NCI-H446 (cell line): ENCODE measurements around the gene NWD2.

Experiments used
- DNase-seq, 2 experiments: peaks; one replicate each; lab custom pipeline; 2025; lab: John Stamatoyannopoulos, UW

Gene NWD2

DNA sequence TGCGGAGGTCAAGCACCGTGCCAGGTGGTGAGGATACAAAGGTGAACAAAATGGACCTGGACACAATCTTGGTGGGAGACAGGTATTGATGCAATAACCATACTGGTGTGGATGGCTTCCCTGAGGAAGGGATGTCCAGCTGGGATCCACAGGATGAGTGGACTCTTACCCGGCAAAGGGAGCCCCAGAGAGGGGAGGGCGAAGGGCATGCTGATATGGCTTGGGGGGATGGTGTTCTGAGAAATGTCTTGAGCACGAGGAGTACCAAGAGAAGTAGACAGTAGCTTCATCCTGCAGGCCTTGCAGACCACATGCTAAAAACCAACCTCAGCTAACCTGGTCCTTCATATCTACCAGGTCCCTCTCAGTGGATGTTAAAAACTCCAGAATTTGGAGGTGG, 220.8 kb downstream of the NWD2 start:
- DNase-seq, result no peak

DNA sequence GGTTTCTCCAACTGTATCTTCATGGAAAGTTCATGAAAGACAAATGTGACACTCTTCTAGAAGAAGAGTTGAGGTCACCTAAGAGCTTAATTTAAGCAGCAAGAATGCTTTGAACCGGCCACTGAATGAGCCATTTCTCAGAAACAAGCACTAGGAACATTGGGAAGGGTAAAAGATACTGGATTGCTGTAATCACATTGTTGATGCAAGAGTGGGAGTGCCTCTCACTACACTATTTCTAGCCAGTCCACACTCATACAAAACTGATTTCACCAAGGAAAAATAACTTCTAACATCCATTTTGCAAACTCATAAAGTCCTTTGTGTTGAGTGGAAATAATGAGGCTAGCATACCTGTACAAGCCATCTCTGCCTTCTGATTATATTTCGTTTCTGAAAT, 221.3 kb downstream of the NWD2 start:
- no peak for DNase-seq

DNA sequence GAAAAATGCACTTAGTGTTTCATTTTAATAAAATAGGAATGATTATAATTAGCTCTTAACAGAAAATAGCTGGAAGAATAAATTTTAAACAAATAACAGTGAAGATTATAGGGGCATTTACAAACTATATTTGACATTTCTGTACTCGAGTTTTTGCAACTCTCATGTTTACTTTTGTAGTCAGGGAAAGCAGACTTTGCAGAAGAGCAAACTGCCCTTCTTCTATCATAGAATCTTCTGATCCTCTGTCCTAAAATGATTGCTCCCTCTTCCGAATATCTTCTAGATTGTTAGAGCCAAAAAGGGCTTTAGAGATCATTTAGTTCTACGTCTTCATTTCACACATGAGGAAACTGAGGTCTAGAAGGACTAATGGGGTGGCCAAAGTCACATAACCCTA, 222.7 kb downstream of the NWD2 start:
- DNase-seq, result no peak

DNA sequence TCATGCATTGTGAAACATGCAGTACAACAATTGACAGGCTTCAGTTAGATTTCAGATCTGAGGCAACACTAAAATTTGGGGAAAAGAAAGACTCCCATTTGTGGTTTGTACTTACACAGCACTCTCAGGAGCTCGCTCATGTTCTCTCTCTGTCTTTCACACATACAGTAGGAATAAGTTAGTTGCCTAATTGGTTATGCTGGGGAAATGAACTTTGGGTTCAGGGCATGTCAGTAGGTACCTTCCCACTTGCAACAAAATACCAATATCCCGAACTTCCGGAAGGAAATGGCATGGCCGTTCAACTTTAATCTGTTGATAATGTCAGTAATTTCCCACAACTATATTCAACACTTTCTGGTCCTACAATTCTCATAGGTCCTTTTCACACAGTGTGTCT, 223.3 kb downstream of the NWD2 start:
- DNase-seq, result no peak

DNA sequence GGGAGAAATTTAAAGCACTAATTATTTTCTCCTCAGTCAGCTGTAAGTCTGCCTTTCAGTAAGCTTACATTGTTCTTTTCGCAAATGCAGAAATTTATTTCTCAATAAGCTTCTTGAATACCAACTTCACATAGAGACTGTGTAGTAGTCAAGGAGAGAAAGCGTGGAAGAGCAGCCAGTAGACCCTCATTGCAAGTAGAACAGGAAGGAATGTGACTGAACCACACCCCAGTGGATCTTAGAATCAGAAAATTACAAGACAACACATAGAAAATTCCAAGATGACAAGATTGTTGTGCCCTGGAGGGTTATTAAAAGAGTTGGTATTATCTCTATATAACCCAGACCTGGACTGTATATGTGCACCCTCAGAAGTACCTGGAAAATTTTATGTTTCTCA, 224.7 kb downstream of the NWD2 start:
- DNase-seq, result no peak

DNA sequence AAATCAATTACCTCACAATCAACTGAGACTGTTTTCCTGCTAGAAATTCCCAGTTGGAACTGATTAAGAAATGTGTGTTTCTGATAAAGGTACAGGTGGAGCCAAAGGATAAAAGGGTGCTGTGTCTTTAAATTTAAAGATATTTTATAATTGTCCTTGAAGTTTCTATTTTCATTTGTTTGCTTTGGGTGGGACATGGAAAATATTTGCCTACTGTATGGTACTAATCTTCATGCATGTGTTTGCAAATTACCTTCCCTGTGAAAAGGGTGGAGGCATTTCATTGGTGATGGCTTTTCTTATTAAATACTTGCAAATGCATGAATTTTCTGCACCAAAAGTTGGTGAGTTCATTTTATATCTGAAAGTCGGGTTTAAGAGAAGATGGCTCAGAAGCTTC, 225.7 kb downstream of the NWD2 start:
- DNase-seq, result no peak

DNA sequence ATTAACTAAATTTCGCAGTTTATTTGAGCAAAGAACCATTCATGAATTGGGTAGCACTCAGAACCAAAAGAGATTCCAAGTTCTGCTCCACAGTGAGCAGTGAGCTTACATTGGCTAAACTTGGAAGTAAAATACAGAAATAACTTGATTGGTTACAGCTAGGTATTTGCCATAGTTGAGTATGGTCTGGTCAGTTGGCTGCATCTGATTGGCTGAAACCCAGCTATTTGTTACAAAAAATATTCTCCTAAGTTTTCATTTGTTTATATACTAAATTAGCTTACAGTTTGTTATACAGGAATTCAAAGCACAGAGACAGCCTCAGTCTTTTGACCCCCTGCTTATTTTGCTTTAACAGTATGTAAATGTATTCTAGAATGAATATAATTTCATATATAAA, 226.6 kb downstream of the NWD2 start:
- no peak for DNase-seq

DNA sequence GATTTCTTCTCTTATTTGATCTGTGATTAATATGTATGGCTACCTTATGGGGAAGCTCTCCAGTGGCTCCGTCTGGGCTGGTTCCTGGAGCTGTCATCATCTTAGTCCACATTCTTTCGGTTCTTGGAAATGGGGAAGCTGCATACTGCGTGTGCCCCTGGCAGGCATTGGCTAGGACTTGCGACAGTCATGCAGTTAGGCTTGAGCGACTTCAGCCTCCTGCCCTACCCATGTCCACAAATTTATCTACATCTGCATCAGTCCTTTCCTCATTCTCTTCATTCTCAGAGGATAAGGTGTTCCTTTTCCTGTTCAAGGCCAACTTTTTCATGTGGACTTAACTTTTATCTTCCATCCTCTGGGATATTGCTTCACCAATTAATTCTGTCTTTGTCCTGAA, 227.4 kb downstream of the NWD2 start:
- no peak for DNase-seq

DNA sequence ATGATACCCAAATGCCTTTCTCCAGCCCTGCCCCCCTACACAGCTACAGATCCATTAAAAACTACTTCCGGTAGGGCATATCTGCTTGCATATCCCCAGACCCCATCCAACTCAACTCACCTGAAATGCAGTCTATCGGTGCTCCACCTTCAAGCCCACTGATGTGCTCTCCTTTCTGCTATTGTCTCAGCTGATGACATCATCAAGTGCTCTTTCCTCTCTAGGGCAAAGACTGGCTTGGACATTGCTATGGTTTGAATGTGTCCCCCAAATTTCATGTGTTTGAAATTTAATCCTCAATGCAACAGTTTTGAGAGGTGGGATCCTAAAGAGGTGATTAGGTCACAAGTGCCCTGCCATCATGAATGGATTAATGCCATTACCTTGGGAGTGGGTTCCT, 229.3 kb downstream of the NWD2 start:
- no peak for DNase-seq

DNA sequence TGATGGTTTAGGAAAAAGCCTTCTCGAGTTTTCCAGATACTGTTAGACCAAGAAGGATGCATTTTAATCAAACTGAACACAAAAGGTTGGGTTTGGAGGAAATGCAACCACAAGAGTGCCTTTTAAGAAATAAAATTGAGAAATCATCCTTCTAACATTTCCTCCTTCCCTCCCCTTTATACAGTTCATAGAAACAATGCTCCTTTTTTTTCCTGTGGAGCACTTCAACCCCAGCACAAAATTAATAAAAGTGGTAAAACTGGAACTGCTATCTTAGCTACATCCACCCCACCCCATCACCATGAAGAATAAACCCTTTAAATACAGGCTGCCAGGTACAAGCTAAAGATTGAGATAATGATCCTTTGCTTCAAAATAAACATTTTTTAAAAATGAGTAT, 230.5 kb downstream of the NWD2 start:
- no peak for DNase-seq

DNA sequence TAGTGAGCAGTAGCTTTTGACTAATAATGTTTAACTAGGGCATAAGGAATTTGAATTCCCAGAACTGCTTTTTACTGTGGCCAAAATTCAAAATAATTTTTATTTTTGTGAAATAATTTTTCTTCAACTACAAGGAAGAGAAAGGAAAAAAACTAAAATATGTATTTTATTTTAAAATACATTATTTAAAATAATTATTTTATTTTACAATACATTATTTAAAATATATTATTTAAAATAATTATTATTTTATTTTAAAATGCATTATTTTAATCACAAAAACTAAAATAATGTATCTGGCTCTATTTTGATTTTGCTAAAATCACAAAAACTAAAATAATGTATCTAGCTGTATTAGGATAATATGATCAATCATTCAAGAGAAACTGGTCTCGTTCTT, 231.2 kb downstream of the NWD2 start:
- DNase-seq, result no peak

DNA sequence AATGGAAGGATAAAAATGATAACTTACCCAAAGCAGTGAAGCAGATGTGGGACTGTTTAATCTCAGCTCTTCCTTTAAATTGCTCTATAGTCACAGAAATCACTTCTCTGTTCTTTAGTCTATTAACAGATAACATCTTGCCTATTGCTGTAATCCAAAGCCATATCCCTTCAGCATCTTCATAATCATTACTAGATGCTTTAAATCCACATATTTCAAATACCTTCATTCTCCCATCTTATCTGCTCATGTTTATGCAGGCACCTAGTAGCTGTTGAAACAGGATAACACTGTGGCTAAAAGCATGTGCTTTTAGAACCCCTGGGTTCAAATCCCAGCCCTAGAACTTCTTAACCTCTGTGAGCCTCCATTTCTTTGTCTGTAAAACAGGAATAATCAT, 231.7 kb downstream of the NWD2 start:
- no peak for DNase-seq

DNA sequence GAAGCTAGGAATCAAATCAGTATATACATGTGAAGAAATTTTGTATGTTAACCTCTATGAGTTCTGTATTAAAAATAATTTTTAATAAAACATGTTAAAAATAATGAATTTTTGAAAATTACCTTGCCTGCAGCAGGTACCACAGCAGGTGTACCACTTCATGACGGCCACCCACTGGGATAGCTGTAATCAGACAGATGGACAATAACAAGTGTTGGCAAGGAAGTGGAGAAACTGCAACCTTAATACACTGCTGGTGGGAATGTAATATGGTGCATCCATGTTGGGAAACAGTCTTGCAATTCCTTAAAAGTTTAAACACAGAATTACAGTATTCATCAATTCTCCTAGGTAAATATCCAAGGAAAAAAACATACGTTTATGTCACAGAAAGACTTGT, 232.1 kb downstream of the NWD2 start:
- DNase-seq, result no peak

DNA sequence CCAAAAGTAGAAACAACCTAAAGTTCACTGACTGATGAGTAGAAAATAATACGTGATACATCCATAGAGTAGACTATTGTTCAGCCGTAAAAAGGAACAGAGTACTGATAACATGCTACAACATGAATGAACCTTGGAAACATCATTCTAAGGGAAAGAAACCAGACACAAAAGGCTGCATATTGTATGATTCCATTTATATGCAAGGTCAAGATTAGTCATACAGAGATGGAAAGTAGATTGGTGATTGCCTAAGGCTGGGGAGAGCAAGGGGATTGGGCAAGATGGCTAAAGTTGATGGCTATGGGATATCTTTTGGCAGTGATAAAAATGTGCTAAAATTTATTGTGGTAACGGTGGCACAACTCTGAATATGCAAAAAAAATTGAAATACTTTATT, 232.6 kb downstream of the NWD2 start:
- no peak for DNase-seq

DNA sequence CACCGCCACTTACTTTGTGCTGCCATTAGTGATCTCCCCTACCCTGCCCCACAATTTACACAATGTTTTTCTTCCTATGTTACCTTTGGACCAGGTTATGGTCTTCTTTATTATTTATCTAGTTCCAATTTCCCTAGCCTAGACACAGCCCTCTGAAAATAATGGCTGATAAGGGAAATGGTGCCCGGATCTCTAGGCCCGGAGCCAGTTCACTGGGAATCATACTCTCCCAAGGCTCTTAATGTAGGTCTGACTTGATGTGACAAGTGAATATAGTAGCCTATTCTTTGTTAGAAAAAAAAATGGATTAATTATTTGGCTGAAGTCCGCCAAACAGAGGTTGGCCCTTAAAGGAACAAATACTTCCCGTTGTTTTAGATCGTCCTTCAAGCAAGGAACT, 233.6 kb downstream of the NWD2 start:
- no peak for DNase-seq

DNA sequence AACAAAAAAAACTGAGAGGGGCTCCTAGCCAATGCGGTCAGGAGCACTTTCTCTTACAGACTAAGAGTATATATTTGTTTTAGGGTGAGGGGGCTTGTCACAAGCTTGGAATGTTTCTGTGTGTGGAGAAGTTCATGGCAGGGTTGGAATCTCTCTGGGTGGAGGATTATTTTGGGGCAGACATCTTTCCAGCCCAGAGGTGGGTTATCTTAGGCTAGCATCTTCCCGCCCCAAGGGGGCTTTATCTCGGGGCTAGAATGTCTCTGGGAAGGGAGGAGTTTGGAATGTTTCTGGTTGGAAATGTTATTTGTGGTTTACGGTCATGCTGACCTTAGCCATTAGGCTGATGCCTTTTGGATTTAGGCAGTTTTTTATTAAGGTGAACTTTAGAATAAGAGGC, 236.0 kb downstream of the NWD2 start:
- no peak for DNase-seq

DNA sequence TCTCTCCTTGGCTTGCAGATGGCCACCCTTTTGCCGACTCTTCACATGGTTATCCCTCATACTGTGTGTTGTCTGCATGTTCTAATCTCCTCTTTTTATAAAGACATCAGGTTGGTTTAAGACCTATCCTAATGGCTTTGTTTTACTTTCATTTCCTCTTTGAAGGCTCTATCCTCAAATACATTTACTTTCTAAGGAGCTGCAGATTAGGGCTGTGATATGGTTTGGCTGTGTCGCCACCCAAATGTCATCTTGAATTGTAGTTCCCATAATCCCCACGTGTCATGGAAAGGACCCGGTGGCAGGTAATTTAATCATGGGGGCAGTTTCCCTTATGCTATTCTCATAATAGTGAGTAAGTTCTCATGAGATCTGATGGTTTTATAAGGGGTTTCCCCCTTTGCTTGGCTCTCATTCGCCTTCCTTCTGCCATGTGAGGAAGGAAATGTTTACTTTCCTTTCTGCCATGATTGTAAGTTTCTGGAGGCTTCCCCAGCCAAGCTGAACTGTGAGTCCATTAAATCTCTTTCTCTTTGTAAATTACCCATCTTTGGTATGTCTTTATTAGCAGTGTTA, 237.1 kb downstream of the NWD2 start:
- DNase-seq, result no peak

DNA sequence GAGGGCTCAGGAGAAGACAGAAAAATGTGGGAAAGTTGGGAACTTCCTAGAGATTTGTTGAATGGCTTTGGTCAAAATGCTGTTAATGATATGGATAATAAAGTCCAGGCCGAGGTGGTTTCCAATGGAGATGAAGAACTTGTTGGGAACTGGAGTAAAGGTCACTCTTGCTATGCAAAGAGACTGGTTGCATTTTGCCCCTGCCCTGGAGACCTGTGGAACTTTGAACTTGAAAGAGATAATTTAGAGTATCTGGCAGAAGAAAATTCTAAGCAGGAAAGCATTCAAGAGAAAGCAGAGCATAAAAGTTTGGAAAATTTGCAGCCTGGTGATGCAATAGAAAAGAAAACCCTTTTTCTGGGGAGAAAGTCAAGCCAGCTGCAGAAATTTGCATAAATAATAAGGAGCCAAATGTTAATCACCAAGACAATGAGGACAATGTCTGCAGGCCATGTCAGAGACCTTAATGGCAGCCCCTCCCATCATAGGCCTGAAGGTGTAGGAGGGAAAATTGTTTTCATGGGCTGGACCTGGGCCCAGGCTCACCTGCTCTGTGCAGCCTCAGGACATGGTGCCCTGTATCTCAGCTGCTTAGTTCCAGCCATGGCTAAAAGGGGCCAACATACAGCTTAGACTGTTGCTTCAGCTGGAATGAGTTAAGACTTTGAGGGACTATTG, 237.8 kb downstream of the NWD2 start:
- no peak for DNase-seq

DNA sequence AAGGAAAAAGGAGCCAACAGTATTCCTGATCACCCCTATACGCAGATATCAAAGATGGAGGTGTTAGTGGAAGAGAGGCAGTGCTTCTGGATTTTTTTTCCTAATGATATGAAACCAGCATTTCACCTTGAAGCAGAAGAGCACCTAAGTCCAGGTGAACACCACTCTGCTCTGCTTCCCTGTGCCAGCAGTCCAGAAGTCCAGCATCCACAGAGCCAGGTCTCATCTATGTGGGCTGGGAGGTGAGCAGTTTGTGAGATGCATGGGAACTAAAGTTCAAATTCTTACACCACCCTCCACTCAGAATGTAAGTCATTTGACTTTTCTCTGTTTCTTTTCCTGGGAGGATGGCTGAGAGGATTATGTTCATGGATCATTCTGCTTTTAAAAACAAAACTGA, 239.1 kb downstream of the NWD2 start:
- DNase-seq, result no peak

DNA sequence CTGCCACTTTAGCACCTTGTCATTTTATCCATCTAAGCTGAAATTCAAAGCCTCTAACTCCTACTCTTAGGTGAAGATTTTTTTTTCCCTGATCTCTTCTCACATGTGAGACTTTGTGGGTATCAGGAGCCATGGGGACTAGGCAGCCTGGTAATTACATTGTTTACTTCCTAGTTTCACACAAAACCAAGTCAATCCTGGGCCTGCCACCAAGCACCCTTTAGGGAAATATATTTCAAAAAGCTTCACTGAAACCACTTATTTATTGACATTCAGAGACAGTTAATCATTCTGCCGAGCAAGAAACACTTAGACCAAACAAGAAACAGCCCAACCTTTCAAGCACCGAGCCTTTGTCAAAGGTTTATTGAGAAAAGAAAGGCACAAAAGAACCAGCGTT, 241.6 kb downstream of the NWD2 start:
- DNase-seq, result no peak

DNA sequence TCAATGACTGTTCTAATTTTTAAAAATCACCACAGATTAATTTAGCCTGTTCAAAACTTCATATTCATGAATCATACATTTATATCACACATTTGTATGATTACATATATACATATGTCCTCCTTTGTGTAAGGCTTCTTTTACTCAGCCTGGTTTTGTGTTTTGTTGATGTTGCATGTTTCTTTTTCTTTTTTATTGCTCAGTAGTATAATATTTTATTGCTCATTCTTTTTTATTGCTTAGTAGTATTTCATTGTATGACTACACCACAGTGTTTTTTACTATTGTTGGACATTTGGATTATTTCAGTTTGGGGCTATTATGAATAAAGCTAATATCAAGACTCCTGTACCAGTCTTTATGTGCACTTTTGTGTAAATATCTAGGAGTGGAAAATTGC, 243.1 kb downstream of the NWD2 start:
- no peak for DNase-seq

DNA sequence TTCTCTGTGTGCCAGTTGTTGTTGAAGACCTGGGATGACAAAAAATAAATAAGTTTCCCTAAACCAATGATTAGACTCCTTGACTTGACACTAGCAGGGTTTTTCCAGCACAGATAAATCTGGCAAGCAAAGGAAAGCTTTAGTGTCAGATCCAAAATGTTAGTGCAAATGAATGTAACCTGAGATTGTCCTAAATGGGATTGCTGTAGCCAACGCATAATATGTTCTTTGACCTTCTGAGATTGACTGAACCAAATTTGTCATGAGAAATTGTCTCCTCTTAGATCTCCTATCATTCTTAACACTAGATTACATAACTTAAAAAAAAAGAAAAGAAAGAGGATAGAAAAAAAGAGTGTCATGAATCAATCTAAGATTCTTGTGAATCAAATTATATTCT, 245.2 kb downstream of the NWD2 start:
- no peak for DNase-seq

DNA sequence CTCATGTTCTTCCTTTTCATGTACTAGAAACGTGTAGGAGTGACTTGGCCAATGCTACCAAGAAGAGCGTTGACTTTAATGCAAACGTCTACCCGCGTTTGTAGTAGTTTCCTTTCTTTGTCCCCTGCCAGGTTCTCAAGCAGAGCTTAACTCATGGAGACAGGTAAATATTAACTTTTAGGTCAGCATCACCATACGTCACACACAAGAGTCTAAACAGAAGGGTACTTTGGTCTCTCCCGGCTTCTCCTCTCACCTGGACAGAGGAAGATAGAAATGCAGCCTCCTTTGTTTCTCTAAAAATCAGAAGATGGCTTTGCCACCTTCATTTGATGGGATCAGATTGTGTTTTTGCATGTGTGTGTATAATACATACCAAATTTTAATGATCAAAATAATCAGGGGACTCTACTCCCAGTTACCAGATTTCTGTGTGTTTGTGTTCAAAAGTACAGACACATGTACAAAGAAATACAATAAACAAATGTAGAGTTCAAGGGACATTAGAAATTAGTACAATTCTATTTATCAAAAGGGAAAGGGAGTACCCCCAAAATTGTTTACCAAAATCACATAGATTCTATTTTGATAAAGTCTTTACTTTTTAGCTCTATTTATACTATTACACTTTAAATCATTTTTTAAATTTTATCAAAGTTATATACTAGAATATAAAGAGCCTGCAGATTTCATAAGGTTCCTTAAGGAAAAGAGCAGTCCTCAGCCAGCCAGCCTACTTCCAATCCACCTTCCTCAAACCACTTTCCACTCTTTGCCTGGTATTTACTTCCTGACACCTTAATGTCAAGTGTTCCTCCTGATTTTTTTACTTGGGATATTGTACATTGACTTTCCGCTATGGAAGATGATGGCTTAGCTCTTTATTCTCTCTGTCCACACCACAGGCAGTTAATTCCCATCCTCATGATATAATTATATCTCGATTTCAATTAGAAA, 246.1 kb downstream of the NWD2 start:
- no peak for DNase-seq
